Pulmonary artery endothelial cell (primary cell): ENCODE measurements around the gene ANTKMT. TPM values are rescaled to one million over a fixed set of nuclear protein-coding genes. Genes with fewer than 3 reads are reported as not detected.
"Not testable (repeated sequence)": the region's sequence is repeated elsewhere in the genome, so short reads cannot be mapped to it uniquely, and the experiment has no call there.

ENCODE experiments used
- DNase-seq: peaks from one replicate; pipeline ENCODE4 v3.0.0-alpha.2; 2011; ENCODE audit warnings: low read depth, low spot score
- total RNA-seq: library from RNA; depleted of rRNA; stranded (reverse); fragments of >200 nt; gene quantifications from 2 replicates; pipeline ENCODE4 v1.2.3, GENCODE V29; 2014

Gene ANTKMT
- total RNA-seq, 1 donor from 2014 or later, result 28.8 TPM

- DNase-seq, result no peak
These were observed 39.1 kb upstream of the ANTKMT start for GRCh38 chr16:681746-682427.

- DNase-seq, result no peak
These were observed 38.2 kb upstream of the ANTKMT start for GRCh38 chr16:682493-683395.

- DNase-seq, result no peak
These were observed 37.4 kb upstream of the ANTKMT start for GRCh38 chr16:683396-684070.

- peak; percentile 66 for DNase-seq
These were observed 36.7 kb upstream of the ANTKMT start, which contains the start of gene JMJD8 for GRCh38 chr16:684071-684794. TSS of gene JMJD8 (minus strand) at chr16:684334. CDS start at chr16:684319, 15 bp downstream.

GRCh38 chr16:684961-685696, 35.8 kb upstream of the ANTKMT start:
- DNase-seq, result no peak

- DNase-seq, result no peak
These were observed 35.0 kb upstream of the ANTKMT start for GRCh38 chr16:685967-686366.

GRCh38 chr16:686459-687260, 34.3 kb upstream of the ANTKMT start:
- no peak for DNase-seq

GRCh38 chr16:687499-687898, 33.4 kb upstream of the ANTKMT start:
- DNase-seq, result no peak

GRCh38 chr16:689175-689897, 31.6 kb upstream of the ANTKMT start:
- no peak for DNase-seq

- not testable (repeated sequence) for DNase-seq
These were observed 29.7 kb upstream of the ANTKMT start for GRCh38 chr16:691242-691641.

- DNase-seq, result no peak
These were observed 28.4 kb upstream of the ANTKMT start for GRCh38 chr16:692356-693108.

- DNase-seq, result no peak
These were observed 27.6 kb upstream of the ANTKMT start for GRCh38 chr16:693364-693763.

GRCh38 chr16:693766-694165, 27.2 kb upstream of the ANTKMT start:
- DNase-seq, result no peak

- no peak for DNase-seq
These were observed 26.6 kb upstream of the ANTKMT start for GRCh38 chr16:694187-694862.

GRCh38 chr16:694863-695354, 26.0 kb upstream of the ANTKMT start:
- no peak for DNase-seq

- DNase-seq, result no peak
These were observed 25.4 kb upstream of the ANTKMT start for GRCh38 chr16:695355-696089.
